Loucy (cell line): ENCODE data around the gene SLC19A3.

Experiments used
- CTCF ChIP-seq: fragments of 200-600 bp; sonication (generic); conservative IDR thresholded peaks from 2 replicates; pipeline ENCODE4 v1.5.1; 2014; ENCODE audit warnings: mild to moderate bottlenecking, antibody characterized with exemption, low read length
- EZH2phosphoT487 ChIP-seq: fragments of 200-600 bp; IDR thresholded peaks from 2 replicates; pipeline ENCODE4 v1.6.1; 2018; ENCODE audit warnings: antibody characterized with exemption, mild to moderate bottlenecking, moderate library complexity, borderline replicate concordance

- TF ChIP-seq CTCF: no peak
- no peak for TF ChIP-seq EZH2phosphoT487
Observed at GRCh38 chr2:227654426-227654825, 63.4 kb downstream of the SLC19A3 start.
